Lung microvascular endothelial cell (primary cell): Measurements from ENCODE around the gene RPP40. TPM values are rescaled to one million over a fixed set of nuclear protein-coding genes. Genes with fewer than 3 reads are reported as not detected.

Experiments
- total RNA-seq: library from RNA; depleted of rRNA; stranded (reverse); fragments of >200 nt; gene quantifications from 2 replicates; pipeline ENCODE4 v1.2.1, GENCODE V29; 2014

RPP40 gene
- total RNA-seq, 1 donor from 2014 or later, result 25.2 TPM

Other genes starting within 250 kb of the RPP40 start
- 18.1 and 27.8 TPM in 2 replicates for gene CDYL, start 227.6 kb downstream of the RPP40 start, total RNA-seq
- 0.65 and 1.6 TPM in 2 replicates for gene PPP1R3G, start 81.3 kb upstream of the RPP40 start, total RNA-seq